GM18907 (cell line): ENCODE measurements around the gene KCNG1.
"Not testable (repeated sequence)": the region's sequence is repeated elsewhere in the genome, so short reads cannot be mapped to it uniquely, and the experiment has no call there.

Source experiments
- ATAC-seq: cut with Tn5 transposase; IDR thresholded peaks from one replicate; pipeline ENCODE4 v1.9.1; 2021; ENCODE audit warnings: mild to moderate bottlenecking, moderate library complexity; ENCODE audit not compliant: unreplicated experiment

Gene KCNG1

GRCh38 chr20:50987493-50988210 is 35.3 kb downstream of the KCNG1 start:
- ATAC-seq: peak; percentile 68

DNA sequence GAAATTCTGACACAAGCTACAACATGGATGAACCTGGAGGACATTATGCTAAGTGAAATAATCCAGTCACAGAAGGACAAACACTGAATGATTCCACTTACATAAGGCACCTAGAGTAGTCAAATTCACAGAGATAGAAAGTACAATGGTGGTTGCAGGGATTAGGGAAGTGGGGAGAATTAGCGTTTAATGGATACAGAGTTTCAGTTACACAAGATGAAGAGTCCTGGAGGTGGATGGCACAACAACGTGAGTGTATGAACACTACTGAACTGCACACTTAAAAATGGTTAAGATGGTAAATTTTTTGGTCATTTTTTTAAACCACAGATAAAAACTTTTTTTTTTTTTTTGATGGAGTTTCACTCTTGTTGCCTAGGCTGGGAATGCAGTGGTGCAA is 39.6 kb downstream of the KCNG1 start:
- no peak for ATAC-seq

DNA sequence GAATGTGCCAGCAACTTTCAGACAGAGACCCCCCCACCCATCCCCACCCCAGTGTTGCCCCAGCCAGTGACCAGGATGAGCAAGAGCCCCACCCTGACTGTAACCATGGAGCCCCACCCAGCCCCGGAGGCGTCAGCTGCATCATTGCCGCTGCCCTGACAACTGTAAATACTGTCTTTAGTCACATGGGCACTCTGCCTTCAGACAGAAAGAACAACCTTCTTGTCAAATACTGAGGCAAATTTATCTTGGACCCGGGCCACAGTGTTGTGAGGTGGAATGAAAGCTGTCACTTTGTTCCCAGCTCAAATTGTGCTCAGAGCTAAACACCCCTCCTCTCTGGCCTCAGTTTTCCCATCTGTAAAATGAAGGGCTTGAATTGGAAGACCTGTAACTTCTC is 40.5 kb downstream of the KCNG1 start:
- ATAC-seq: no peak

- no peak for ATAC-seq
Measured at GRCh38 chr20:50981714-50982048, 41.2 kb downstream of the KCNG1 start.

GRCh38 chr20:50980851-50981713 is 41.8 kb downstream of the KCNG1 start:
- ATAC-seq: no peak

DNA sequence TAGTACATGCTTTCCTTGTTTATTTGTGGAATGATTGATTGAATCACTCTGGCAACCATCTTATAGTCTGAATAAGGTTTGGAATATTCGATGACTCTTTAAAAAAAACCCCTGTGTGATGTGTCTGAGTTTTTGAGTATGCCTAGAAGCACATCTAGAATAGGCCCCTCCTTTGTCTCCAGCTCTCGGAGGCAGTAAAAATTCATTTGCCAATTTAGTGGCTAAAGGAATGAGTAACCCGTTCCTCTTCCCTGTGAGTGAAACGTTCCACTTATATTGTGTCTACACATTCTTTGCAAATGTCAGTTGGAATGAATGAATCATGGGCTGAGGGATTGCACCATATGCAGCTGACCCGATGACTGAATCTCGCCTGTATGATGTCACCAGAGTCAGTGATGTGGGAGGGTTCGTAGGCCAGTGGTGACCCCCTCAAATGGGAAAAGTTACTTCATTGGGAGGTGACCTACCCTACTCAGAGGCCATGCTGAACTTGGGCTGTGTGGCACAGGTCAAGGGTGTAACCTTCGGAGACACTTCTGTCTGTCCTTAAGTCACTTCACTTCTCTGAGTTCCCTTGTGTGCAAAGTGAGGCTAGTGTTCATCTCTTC is 42.7 kb downstream of the KCNG1 start:
- no peak for ATAC-seq

DNA sequence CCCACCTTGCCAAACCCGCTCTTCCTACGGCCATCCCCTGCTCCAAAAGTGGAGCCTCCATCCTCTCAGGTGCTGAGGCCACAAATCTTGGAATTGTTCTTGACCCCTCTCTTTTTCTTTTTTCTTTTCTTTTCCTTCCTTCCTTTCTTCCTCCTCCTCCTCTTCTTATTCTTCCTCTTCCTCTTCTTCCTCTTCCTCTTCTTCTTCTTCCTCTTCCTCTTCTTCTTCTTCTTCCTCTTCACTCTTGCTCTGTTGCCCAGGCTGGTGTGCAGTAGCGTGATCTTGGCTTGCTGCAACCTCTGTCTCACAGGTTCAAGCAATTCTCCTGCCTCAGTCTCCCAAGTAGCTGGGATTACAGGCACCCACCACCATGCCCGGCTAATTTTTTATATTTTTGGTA is 44.4 kb downstream of the KCNG1 start:
- not testable (repeated sequence) for ATAC-seq

DNA sequence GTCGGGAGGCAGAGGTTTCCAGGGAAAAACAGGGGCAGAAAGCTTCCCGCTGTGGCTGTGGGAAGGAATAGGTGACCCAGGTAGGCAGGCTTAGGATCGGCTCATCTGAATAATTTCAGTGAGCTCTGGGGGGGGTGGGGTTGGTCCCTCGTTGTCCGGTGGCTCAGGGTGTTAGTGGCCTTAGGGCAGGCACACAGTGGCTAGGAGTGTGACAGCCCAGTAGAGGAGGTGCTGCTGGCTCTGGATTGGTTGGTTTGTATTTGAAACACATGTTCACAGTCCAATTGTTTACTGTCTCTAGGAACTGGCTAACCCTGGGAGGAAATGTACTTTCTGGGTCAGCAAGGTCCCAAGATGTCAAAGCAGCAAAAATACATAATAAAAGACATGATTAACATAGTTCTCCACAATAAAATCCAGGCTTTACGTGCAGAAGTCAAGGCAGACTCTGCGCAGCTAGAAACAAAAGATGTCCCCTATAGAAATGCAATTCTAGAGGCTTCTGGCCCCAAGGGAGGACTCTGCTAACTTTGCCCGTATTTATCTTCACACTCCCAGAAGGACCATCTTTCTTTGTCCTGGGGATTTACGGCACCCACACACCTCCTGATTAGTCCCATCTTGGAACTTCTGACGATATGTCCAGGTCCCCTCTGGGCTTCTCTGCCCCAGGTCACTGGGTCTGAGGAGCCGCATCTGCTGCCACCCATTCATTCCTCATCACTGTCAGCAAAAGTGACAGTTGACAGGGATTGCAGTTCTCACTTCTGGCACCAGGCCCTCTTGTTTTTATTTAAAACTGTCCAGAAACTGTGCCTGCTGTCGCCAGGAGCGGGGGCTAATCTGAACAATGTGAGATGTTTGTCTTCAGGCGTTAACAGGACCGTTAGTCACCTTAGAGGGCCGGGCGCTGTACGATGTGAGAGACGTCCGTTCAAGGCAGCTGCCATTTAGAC is 45.6 kb downstream of the KCNG1 start:
- ATAC-seq: no peak

- ATAC-seq: no peak
Measured at GRCh38 chr20:50975701-50976330, 47.1 kb downstream of the KCNG1 start.

DNA sequence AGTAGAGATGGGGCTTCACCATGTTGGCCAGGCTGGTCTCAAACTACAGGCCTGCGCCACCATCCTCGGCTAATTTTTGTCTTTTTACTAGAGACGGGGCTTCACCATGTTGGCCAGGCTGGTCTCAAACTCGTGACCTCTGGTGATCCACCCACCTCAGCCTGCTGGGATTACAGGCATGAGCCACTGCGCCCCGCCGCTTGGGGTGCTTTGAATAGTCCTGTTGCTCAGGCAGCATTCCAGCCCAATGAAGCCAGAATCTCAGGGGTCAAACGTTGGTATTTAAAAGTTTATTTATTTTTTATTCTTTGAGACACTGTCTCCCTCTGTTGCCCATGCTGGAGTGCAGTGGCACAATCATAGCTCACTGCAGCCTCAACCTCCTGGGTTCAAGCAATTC is 53.0 kb downstream of the KCNG1 start:
- ATAC-seq: no peak

DNA sequence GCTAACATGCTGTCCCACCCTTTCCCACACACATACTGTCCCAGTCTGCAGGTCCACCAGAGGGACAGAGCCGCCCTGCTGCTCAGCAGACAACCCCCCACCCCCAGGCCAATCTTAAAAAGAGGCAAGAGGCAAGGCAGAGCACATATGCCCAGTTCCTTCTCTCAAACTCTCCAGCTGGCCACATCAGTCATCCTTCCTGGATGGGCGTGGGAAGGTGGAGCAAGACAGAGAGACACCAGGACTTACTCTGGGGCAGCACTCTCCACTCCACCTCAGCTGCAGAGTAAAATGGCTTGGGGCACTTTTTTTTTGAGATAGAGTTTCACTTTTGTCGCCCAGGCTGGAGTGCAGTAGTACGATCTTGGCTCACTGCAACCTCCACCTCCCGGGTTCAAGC is 53.5 kb downstream of the KCNG1 start:
- ATAC-seq: no peak

DNA sequence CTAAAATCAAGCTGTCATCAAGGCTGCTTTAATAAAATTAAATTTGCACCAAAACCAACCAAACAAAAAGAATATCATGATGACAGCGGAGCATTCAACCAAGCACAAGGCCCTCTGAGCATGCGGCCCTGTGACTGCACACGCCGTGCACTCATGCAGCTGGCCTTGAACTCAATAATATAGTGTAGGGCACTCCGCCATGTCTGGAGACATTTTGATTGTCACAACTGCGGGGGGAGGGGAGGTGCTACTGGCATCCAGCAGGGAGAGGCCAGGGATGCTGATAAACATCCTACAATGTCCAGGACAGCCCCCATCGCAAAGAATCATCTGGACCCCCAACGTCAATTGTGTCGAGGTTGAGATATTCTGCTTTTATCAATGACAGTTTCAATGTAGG is 54.6 kb downstream of the KCNG1 start:
- ATAC-seq: no peak

DNA sequence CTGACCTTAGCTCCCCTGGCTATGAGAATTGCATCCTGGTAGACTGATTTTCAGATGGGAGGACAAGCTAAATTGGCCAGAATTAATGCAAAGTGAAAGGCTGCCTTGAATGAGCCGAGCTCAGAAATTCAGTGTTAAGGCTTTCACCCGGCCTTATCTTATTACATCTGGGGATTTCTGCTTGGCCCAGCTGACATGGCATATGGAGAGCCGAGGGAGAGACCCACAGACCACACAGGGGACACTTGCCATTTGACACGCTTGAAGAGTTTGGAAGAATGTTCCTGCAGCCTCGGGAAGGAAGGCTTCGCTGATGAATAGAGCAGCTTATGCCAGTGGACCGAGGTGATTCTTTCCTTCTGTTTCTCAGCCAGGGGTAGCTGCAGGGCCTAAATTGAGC is 55.3 kb downstream of the KCNG1 start:
- ATAC-seq: no peak

DNA sequence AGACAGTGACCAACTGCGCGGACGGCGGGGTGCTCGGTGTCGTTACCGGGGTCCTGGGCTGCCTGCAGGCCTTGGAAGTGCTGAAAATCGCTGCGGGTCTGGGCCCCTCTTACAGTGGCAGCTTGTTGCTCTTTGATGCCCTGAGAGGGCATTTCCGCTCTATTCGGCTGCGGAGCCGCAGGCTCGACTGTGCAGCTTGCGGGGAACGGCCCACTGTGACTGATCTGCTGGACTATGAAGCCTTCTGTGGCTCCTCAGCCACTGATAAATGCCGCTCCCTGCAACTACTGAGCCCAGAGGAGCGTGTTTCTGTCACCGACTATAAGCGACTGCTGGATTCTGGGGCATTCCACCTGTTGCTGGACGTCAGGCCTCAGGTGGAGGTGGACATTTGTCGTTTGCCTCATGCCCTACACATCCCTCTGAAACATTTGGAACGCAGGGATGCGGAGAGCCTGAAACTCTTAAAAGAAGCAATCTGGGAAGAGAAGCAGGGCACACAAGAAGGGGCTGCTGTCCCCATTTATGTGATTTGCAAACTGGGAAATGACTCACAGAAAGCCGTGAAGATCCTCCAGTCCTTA is 63.3 kb downstream of the KCNG1 start:
- ATAC-seq: no peak

GRCh38 chr20:50958615-50959542 is 64.0 kb downstream of the KCNG1 start, which contains the start of gene MOCS3:
Gene MOCS3 (plus strand): TSS chr20:50958818. CDS start chr20:50958843, 25 bp downstream.
- peak; percentile 79 for ATAC-seq

DNA sequence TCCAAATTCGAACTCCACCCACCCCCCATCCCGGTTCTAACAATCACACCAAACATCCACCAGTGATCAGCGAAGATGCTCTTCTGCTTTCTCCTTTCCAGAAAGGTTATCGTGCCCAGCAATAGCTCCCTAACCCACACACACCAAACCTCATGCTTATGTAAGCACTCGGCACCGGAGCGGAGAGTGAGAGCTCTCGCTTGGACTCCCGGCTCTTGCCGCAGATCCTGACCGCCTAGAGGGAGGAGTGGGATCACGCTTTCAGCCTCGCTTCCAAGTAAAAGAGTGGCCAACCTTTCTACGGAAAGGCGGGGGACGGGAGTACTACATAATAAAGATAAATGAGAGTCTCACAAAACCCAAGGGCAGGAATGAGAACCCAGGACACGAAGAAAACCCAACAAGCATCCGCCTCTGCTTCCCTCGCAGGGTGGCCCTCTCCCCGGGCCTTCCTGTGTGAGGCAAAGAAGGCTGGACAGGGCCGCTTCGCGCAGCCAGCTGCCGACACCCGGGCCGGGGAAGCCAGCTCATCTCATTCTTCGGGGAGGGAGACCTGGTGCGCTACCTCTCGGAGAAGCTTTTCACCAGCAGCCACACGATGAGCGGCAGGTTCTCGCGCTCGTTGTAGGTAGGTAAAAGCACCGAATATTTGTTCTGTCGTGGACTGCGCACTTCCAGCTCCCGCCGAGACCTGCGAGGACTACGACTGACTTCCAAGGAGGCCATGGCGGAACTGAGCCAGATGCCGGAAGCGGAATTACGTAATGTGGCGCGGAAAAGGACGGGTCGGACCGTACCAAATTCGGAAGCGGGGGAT is 64.9 kb downstream of the KCNG1 start, which contains the start of gene DPM1:
DPM1 (minus strand) TSS at position 735 of the 817 bp plus-strand sequence; CDS start at position 726, 9 bp downstream.
- peak; percentile 77 for ATAC-seq

DNA sequence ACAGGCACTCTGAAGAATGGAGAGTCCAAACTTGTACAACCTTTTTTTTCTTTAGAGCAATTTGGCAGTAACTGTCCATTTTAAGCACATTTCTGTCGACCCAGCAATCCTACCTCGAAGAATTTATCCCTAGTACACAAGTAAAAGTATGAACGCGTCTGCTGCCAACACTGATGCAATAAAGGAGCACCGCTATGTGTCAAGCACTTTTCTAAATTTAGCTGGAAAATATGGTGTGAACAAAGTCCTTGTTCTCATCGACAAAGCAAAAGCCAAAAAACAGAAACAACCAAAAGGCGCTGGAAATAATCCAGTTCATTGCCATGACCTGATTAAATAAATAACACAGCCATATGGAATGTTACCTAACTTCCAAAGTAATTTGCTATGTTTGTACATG is 65.6 kb downstream of the KCNG1 start:
- ATAC-seq: no peak

GRCh38 chr20:50953821-50954220 is 69.1 kb downstream of the KCNG1 start:
- ATAC-seq: no peak
